Liver (tissue), 3 donors: ENCODE measurements around the gene FBN2.

Source experiments
- ATF3 ChIP-seq: IDR thresholded peaks from 2 replicates; pipeline ENCODE4 v1.6.1; 2016; ENCODE audit warnings: antibody characterized with exemption
- CTCF ChIP-seq: fragments of 150-350 bp; IDR thresholded peaks from 2 replicates; pipeline ENCODE4 v1.5.1; 2017; ENCODE audit warnings: improper control_type of control experiment, low read depth, low read length; ENCODE audit not compliant: missing input control
- FOXA1 ChIP-seq: IDR thresholded peaks from 2 replicates; pipeline ENCODE4 v1.6.1; 2016; ENCODE audit warnings: antibody characterized with exemption
- JUND ChIP-seq, 2 donors: IDR thresholded peaks; 2 replicates each; pipeline ENCODE4 v1.6.1; 2016; ENCODE audit warnings: antibody characterized with exemption in 2 of 2
- MAX ChIP-seq: IDR thresholded peaks from 2 replicates; pipeline ENCODE4 v1.6.1; 2016; ENCODE audit warnings: antibody characterized with exemption
- RAD21 ChIP-seq, 2 donors: IDR thresholded peaks; 2 replicates each; pipeline ENCODE4 v1.6.1; 2016; ENCODE audit warnings: antibody characterized with exemption in 2 of 2, mild to moderate bottlenecking in 2 of 2
- REST ChIP-seq: IDR thresholded peaks from 2 replicates; pipeline ENCODE4 v1.6.1; 2016; ENCODE audit warnings: antibody characterized with exemption, mild to moderate bottlenecking
- TAF1 ChIP-seq: conservative IDR thresholded peaks from 2 replicates; pipeline ENCODE4 v1.6.1; 2016; ENCODE audit warnings: antibody characterized with exemption, mild to moderate bottlenecking
- YY1 ChIP-seq: IDR thresholded peaks from 2 replicates; pipeline ENCODE4 v1.6.1; 2016; ENCODE audit warnings: antibody characterized with exemption, mild to moderate bottlenecking
- donor health status: healthy.
- donor health status: healthy.

GRCh38 chr5:128380337-128380736 is 157.7 kb downstream of the FBN2 start:
- TF ChIP-seq CTCF: no peak
- no peak for TF ChIP-seq JUND (IDR thresholded peaks at IDR 0.05)
- TF ChIP-seq RAD21 (IDR thresholded peaks at IDR 0.05): no peak
- no peak for TF ChIP-seq YY1
- no peak for TF ChIP-seq REST
- no peak for TF ChIP-seq FOXA1
- TF ChIP-seq MAX: no peak
- TF ChIP-seq TAF1: no peak
- TF ChIP-seq ATF3: no peak
